ENCODE measurements around the gene SUPT16H. TPM values are rescaled to one million over a fixed set of nuclear protein-coding genes. Genes with fewer than 3 reads are reported as not detected.

SUPT16H gene
- total RNA-seq: 10 to 100 TPM; 24.8 to 67.7 (median 47.8) TPM

DNA sequence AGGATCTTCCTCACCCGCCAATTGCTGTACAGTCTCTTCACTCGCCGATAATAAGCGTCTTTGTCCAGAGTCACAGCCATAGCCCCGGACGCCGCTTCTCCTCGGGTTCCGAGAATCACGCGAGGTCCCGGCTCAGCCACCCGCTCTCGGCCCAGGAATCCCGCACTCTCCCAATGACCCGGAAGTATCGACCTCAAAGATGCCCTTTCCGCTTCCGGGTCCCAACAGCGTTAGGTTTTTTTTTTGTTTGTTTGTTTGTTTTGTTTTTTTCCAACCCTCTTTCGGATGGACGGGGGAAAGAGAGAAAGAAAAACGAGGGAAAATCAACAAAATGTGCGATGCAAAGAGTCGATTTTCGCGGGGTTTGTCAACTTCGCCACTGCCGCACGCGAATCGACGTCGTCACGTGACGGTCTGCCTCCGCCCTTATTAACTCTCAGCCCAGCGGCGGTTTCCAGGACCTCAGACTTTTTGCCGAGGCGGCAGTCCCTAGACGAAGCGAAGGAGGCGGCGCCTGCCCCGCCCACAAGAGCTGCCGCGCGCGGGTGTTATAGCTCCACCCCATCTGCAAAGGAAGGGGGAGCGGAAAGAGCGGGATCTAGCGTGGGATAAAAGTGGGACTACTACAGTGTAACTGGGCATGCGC, at the start of gene SUPT16H:
Gene SUPT16H (minus strand): TSS at position 172 of the 646 bp plus-strand sequence. CDS start 92 bp downstream, at position 80.
- peak in 1 of 6 experiments; percentile 23 for TF ChIP-seq CTCF (IDR thresholded peaks at IDR 0.05)
- peak in 2 of 4 donors; percentile 53 to 66 for TF ChIP-seq POLR2A (IDR thresholded peaks at IDR 0.05)
- Histone ChIP-seq H3K9me3 (no peaks in the 10 kb centered on the region), H3K27me3 (no peaks in the 10 kb centered on the region), H3K27ac (peak within 1 kb of the TSS; percentile 80 to 93 (median 90)), H3K4me3 (peak within 1 kb of the TSS; percentile 56 to 93 (median 82)), H3K36me3 (peaks cover 4 to 39% (median 13%) of the 10 kb centered on the region in 3 donors), H3K4me1 (peaks cover 5 to 36% (median 16%) of the 10 kb centered on the region in 3 donors)
- peak; percentile 87 for DNase-seq
- 0% methylated on average over 45 to 46 of the region's 54 CpGs for WGBS, 2 donors
- intact Hi-C loops (cut with DNase I): loop anchor here (10.0 kb wide), 1 partner anchor 129 kb away; no protein-coding TSS in a partner anchor

DNA sequence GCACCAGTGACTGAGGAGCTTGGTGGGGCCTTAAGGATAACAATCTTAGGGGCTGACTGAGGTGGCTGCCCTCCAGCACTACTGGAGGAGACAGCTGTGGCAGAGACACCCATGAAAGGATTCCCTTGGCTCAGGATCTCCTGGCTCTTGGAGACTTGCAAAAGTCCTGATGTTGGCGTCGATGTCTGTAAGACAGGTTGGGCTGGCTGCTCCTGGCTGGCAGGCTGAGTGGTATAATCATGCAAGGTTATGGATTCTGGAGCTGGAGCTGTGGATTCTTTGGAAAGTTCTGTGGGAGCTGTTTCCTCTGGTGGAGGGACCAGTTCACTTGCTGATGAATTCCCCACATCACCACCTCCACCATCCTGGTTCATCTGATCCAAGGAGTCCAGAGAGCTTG, 47.3 kb upstream of the SUPT16H start:
- TF ChIP-seq POLR2A (IDR thresholded peaks at IDR 0.05) (no peak), CTCF (IDR thresholded peaks at IDR 0.05) (no peak)
- Histone ChIP-seq H3K27ac (no peak overlapping the region), H3K27me3 (no peaks in the 10 kb centered on the region), H3K9me3 (no peaks in the 10 kb centered on the region), H3K4me1 (peaks cover 6 to 23% (median 8%) of the 10 kb centered on the region in 3 donors), H3K36me3 (peaks cover 15 to 59% (median 22%) of the 10 kb centered on the region in 3 donors), H3K4me3 (no peak overlapping the region)
- no peak for DNase-seq
- WGBS, 2 donors: 17% methylated on average over 2 of the region's 2 CpGs; no CpG with 5 or more reads in 1 of the 2 donors
- intact Hi-C loops (cut with DNase I): no loop called here

DNA sequence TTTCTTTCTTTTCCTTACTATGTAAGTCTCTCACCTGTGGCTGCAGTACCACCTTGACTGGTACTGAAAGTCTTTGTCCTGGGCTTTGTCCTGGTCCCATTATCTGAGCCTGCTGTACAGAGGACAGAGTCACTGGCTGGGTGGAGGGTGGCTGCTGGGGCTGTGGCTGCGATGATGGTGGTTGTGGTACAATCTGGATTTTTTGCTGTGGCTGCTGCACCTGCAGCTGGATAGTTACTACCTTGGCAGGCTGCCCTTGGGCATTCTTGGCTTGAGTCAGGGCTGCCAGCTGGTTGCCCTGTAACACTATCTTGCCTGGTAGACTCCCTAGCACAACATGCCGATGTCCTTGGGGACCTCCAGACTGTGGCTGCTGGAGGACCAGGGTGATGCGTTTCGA, 45.1 kb upstream of the SUPT16H start:
- H3K36me3 ChIP-seq: peaks cover 30 to 81% (median 33%) of the 10 kb centered on the region in 3 donors

GRCh38 chr14:21426692-21427091, 42.9 kb upstream of the SUPT16H start:
- Histone ChIP-seq H3K9me3 (no peaks in the 10 kb centered on the region), H3K36me3 (peaks cover 37 to 100% (median 44%) of the 10 kb centered on the region in 3 donors), H3K27ac (no peak overlapping the region), H3K4me3 (no peak overlapping the region), H3K4me1 (no peaks in the 10 kb centered on the region), H3K27me3 (no peaks in the 10 kb centered on the region)
- no peak for DNase-seq
- no peak for TF ChIP-seq CTCF (IDR thresholded peaks at IDR 0.05)
- TF ChIP-seq POLR2A (IDR thresholded peaks at IDR 0.05): no peak
- intact Hi-C loops (cut with DNase I): no loop called here
- WGBS, 2 donors: 78 to 87% methylated on average over 1 of the region's 1 CpG

More for the DNA sequence above, 45.1 kb upstream of the SUPT16H start:
- WGBS, 2 donors: 92 to 95% methylated on average over 4 of the region's 4 CpGs
- peaks cover 0 to 8% (median 0%) of the 10 kb centered on the region in 3 donors for H3K4me1 ChIP-seq
- H3K27ac ChIP-seq: no peak overlapping the region
- no peaks in the 10 kb centered on the region for H3K9me3 ChIP-seq
- intact Hi-C loops (cut with DNase I): no loop called here
- TF ChIP-seq POLR2A (IDR thresholded peaks at IDR 0.05) (no peak), CTCF (IDR thresholded peaks at IDR 0.05) (no peak)
- no peaks in the 10 kb centered on the region for H3K27me3 ChIP-seq
- H3K4me3 ChIP-seq: no peak overlapping the region
- DNase-seq: no peak

DNA sequence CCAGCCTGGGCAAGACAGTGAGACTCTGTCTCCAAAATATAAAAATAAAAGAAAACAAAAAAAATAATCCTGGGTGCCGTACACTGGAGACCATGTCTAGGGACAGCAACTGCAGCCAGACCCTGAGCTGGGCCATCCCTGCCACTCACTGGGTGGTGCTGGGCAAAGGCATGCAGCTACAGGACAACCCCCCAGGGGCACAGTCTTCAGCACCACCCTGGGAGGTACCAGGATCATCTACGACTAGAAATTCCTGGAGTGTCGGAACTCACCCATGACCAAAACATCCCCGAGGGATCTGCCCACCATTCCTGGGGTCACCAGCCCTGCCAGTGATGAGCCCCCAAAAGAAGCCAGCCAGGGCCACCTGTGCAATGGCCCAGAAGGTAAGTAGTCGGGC, 35.7 kb upstream of the SUPT16H start:
- Histone ChIP-seq H3K36me3 (peaks cover 12 to 100% (median 36%) of the 10 kb centered on the region in 3 donors), H3K27me3 (no peaks in the 10 kb centered on the region), H3K9me3 (no peaks in the 10 kb centered on the region), H3K4me1 (no peaks in the 10 kb centered on the region), H3K27ac (no peak overlapping the region), H3K4me3 (no peak overlapping the region)
- TF ChIP-seq POLR2A (IDR thresholded peaks at IDR 0.05): no peak
- 85 to 95% methylated on average over 3 to 4 of the region's 5 CpGs for WGBS, 2 donors
- intact Hi-C loops (cut with DNase I): no loop called here
- no peak for DNase-seq

All from esophagus squamous epithelium (tissue), 5 donors.